Measurements from ENCODE around the gene KRTAP10-3. TPM values are rescaled to one million over a fixed set of nuclear protein-coding genes. Genes with fewer than 3 reads are reported as not detected.

KRTAP10-3 gene
- total and polyA plus RNA-seq, 9 of the 15 experiments (the other 6 are each of a cell fraction or from before 2014, with no cell fraction given) = not detected

DNA sequence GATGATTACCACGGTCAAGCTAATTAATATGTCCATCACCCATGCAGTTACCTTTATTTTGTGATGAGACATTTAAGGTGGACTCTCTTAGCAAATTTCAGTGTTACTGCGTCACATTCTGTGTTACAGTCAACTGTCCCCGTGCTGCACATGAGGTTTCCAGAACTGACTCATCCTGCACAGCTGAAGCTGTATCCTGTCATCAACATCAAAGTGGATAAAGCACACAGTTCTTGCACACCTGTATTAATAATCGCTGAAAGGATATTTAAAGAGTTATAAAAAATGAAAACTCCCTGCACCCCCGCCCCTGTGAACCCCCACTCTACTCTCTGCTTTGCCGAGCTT lies 25.2 kb upstream of the KRTAP10-3 start:
- in situ Hi-C loops (cut with MboI) = no loop called here
- WGBS (ENCODE audit: insufficient coverage, low coverage, missing lambda C conversion rate) = 1% methylated on average over 6 of the region's 6 CpGs
- Histone ChIP-seq H3K9ac (ENCODE audit: insufficient read depth in 1 of 2, low read depth in 2 of 2, low read length in 2 of 2) (no peak overlapping the region), H2AFZ (ENCODE audit: low read depth, low read length) (no peak overlapping the region), H3K79me2 (ENCODE audit: control insufficient read depth, insufficient read depth, low read length) (no peaks in the 10 kb centered on the region), H4K20me1 (replicated peaks; ENCODE audit: control insufficient read depth, insufficient read depth, low read length) (no peaks in the 10 kb centered on the region), H3K9me3 (replicated peaks; ENCODE audit: control insufficient read depth, insufficient read depth, low read depth, low read length) (peaks cover 3% of the 10 kb centered on the region; the same call in 1 of the 2 replicates), H3K36me3 (ENCODE audit: control insufficient read depth, insufficient read depth, low read length) (no peaks in the 10 kb centered on the region), H3K9me1 (ENCODE audit: control insufficient read depth, insufficient read depth, low read length) (no peaks in the 10 kb centered on the region), H3K27me3 (ENCODE audit: control insufficient read depth in 2 of 2, insufficient read depth in 2 of 2, low read length in 2 of 2) (peaks cover 0 to 6% of the 10 kb centered on the region in 2 experiments; a peak in 1 of 5 replicates), H3K4me2 (ENCODE audit: insufficient read depth, low read length) (no peak overlapping the region), H3K4me1 (replicated peaks in 1 of 2; ENCODE audit: control insufficient read depth in 2 of 2, insufficient read depth in 2 of 2, low read length in 2 of 2) (no peaks in the 10 kb centered on the region; a peak in 2 of 5 replicates), H3K27ac (ENCODE audit: extremely low read depth, low read depth, low read length) (no peak overlapping the region), H3K4me3 (no peak overlapping the region)
- intact Hi-C loops (cut with micrococcal nuclease) = no loop called here
- POLR2A ChIA-PET = interaction anchor here (0.8 to 1.3 kb wide), 2 partner anchors 11 to 94 kb away, joined by 4 to 5 read pairs; no protein-coding TSS in a partner anchor
- DNase-seq (ENCODE audit: extremely low read depth in 1 of 4, low spot score in 3 of 4) = no peak
- no peak for ATAC-seq
- peak; percentile 35 for FAIRE-seq
- BruUV-seq (replicated peaks) = no TSS peak
- CTCF ChIA-PET (ENCODE audit: low intra/inter-chr PET ratio) = no interaction called here
- TF ChIP-seq XRCC3 (IDR thresholded peaks at IDR 0.05) (no peak), FOSL1 (tag; conservative IDR thresholded peaks at IDR 0.05) (peak; percentile 85), ZNF124 (CRISPR knock-in tag; IDR thresholded peaks at IDR 0.05) (no peak), CREB1 (IDR thresholded peaks at IDR 0.05) (no peak), CREB1 (CRISPR knock-in tag; IDR thresholded peaks at IDR 0.05) (0 out of 2 replicates have a peak, but pooled peaks have one; percentile 42), TARDBP (IDR thresholded peaks at IDR 0.05) (no peak)
- TF ChIP-seq, protein P1, sequence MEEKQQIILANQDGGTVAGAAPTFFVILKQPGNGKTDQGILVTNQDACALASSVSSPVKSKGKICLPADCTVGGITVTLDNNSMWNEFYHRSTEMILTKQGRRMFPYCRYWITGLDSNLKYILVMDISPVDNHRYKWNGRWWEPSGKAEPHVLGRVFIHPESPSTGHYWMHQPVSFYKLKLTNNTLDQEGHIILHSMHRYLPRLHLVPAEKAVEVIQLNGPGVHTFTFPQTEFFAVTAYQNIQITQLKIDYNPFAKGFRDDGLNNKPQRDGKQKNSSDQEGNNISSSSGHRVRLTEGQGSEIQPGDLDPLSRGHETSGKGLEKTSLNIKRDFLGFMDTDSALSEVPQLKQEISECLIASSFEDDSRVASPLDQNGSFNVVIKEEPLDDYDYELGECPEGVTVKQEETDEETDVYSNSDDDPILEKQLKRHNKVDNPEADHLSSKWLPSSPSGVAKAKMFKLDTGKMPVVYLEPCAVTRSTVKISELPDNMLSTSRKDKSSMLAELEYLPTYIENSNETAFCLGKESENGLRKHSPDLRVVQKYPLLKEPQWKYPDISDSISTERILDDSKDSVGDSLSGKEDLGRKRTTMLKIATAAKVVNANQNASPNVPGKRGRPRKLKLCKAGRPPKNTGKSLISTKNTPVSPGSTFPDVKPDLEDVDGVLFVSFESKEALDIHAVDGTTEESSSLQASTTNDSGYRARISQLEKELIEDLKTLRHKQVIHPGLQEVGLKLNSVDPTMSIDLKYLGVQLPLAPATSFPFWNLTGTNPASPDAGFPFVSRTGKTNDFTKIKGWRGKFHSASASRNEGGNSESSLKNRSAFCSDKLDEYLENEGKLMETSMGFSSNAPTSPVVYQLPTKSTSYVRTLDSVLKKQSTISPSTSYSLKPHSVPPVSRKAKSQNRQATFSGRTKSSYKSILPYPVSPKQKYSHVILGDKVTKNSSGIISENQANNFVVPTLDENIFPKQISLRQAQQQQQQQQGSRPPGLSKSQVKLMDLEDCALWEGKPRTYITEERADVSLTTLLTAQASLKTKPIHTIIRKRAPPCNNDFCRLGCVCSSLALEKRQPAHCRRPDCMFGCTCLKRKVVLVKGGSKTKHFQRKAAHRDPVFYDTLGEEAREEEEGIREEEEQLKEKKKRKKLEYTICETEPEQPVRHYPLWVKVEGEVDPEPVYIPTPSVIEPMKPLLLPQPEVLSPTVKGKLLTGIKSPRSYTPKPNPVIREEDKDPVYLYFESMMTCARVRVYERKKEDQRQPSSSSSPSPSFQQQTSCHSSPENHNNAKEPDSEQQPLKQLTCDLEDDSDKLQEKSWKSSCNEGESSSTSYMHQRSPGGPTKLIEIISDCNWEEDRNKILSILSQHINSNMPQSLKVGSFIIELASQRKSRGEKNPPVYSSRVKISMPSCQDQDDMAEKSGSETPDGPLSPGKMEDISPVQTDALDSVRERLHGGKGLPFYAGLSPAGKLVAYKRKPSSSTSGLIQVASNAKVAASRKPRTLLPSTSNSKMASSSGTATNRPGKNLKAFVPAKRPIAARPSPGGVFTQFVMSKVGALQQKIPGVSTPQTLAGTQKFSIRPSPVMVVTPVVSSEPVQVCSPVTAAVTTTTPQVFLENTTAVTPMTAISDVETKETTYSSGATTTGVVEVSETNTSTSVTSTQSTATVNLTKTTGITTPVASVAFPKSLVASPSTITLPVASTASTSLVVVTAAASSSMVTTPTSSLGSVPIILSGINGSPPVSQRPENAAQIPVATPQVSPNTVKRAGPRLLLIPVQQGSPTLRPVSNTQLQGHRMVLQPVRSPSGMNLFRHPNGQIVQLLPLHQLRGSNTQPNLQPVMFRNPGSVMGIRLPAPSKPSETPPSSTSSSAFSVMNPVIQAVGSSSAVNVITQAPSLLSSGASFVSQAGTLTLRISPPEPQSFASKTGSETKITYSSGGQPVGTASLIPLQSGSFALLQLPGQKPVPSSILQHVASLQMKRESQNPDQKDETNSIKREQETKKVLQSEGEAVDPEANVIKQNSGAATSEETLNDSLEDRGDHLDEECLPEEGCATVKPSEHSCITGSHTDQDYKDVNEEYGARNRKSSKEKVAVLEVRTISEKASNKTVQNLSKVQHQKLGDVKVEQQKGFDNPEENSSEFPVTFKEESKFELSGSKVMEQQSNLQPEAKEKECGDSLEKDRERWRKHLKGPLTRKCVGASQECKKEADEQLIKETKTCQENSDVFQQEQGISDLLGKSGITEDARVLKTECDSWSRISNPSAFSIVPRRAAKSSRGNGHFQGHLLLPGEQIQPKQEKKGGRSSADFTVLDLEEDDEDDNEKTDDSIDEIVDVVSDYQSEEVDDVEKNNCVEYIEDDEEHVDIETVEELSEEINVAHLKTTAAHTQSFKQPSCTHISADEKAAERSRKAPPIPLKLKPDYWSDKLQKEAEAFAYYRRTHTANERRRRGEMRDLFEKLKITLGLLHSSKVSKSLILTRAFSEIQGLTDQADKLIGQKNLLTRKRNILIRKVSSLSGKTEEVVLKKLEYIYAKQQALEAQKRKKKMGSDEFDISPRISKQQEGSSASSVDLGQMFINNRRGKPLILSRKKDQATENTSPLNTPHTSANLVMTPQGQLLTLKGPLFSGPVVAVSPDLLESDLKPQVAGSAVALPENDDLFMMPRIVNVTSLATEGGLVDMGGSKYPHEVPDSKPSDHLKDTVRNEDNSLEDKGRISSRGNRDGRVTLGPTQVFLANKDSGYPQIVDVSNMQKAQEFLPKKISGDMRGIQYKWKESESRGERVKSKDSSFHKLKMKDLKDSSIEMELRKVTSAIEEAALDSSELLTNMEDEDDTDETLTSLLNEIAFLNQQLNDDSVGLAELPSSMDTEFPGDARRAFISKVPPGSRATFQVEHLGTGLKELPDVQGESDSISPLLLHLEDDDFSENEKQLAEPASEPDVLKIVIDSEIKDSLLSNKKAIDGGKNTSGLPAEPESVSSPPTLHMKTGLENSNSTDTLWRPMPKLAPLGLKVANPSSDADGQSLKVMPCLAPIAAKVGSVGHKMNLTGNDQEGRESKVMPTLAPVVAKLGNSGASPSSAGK (IDR thresholded peaks at IDR 0.05) = 0 out of 2 replicates have a peak, but pooled peaks have one; percentile 23
- TF ChIP-seq, protein P2, sequence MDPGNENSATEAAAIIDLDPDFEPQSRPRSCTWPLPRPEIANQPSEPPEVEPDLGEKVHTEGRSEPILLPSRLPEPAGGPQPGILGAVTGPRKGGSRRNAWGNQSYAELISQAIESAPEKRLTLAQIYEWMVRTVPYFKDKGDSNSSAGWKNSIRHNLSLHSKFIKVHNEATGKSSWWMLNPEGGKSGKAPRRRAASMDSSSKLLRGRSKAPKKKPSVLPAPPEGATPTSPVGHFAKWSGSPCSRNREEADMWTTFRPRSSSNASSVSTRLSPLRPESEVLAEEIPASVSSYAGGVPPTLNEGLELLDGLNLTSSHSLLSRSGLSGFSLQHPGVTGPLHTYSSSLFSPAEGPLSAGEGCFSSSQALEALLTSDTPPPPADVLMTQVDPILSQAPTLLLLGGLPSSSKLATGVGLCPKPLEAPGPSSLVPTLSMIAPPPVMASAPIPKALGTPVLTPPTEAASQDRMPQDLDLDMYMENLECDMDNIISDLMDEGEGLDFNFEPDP (CRISPR knock-in tag; IDR thresholded peaks at IDR 0.05) = no peak
- TF ChIP-seq, protein P3, sequence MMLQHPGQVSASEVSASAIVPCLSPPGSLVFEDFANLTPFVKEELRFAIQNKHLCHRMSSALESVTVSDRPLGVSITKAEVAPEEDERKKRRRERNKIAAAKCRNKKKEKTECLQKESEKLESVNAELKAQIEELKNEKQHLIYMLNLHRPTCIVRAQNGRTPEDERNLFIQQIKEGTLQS (IDR thresholded peaks at IDR 0.05) = peak; percentile 33; the same call in 1 of the 2 replicates
- TF ChIP-seq, protein P3 (CRISPR knock-in tag; conservative IDR thresholded peaks at IDR 0.05) = no peak
